Adrenal gland (tissue), 5 donors: ENCODE results near the gene MAP3K2.

ENCODE experiments used
- CTCF ChIP-seq, 6 experiments: fragments of 450-650 bp in 4 of 6; fragments of 200-600 bp in 2 of 6; sonication (generic) in 1 of 6; IDR thresholded peaks; 1 replicate in 5 of 6; 2 replicates in 1 of 6; pipeline versions ENCODE4 v1.5.1 to v1.8.0; 2016 to 2021; ENCODE audit warnings: antibody characterized with exemption in 6 of 6, mild to moderate bottlenecking in 2 of 6, moderate library complexity in 1 of 6
- POLR2A ChIP-seq, 2 donors: fragments of 450-650 bp; IDR thresholded peaks; one replicate each; pipeline ENCODE4 v1.6.1; 2017; ENCODE audit warnings: antibody characterized with exemption in 2 of 2, mild to moderate bottlenecking in 2 of 2, moderate library complexity in 1 of 2
- donor health status: DM: no; HTN: no; CAD: no.

- TF ChIP-seq CTCF (IDR thresholded peaks at IDR 0.05): no peak
- no peak for TF ChIP-seq POLR2A (IDR thresholded peaks at IDR 0.05)
These were observed 107.1 kb downstream of the MAP3K2 start for GRCh38 chr2:127280693-127281092.
